Ovary (tissue), 10 donors: ENCODE measurements around the gene PRAMEF10. TPM values are rescaled to one million over a fixed set of nuclear protein-coding genes. Genes with fewer than 3 reads are reported as not detected.
"Not testable (repeated sequence)": the region's sequence is repeated elsewhere in the genome, so short reads cannot be mapped to it uniquely, and the experiment has no call there.

Source experiments
- DNase-seq, 5 donors: peaks; one replicate each; pipeline ENCODE4 v3.0.0-alpha.2; 2019 to 2020
- H3K27ac ChIP-seq, 2 donors: fragments of 200-600 bp; one replicate each; pipeline versions ENCODE4 v1.5.1 to v1.8.0; 2019 to 2022
- H3K27me3 ChIP-seq: fragments of 200-600 bp; one replicate; pipeline ENCODE4 v1.8.0; 2022
- H3K36me3 ChIP-seq: fragments of 200-600 bp; sonication (generic); one replicate; pipeline ENCODE4 v1.5.1; 2019
- H3K4me1 ChIP-seq: one replicate; pipeline ENCODE4 v1.8.1; 2013; ENCODE audit warnings: mild to moderate bottlenecking, moderate library complexity; ENCODE audit not compliant: insufficient read depth
- H3K4me3 ChIP-seq: fragments of 200-600 bp; sonication (generic); one replicate; pipeline ENCODE4 v1.5.1; 2017
- H3K9me3 ChIP-seq, 2 donors: fragments of 200-600 bp in 1 of 2; sonication (generic) in 1 of 2; one replicate each; pipeline versions ENCODE4 v1.5.1 to v1.8.1; 2013 to 2019; ENCODE audit warnings: mild to moderate bottlenecking in 1 of 2, moderate library complexity in 1 of 2
- WGBS, 3 donors: extraction: QIAGEN DNeasy Blood & Tissue Kit in 1 of 3; methylation state at CpG; one replicate each; pipeline versions ENCODE4 v1.1.5 to v1.1.7; 2013 to 2017; 5-methylcytosine and 5-hydroxymethylcytosine counted together
- intact Hi-C, 4 donors: fragments of 100-400 bp; cut with DNase I; formaldehyde crosslinking; loops; one replicate each; pipeline versions ENCODE4 v1.11.0 to v1.15.1; 2022 to 2023
- long read RNA-seq, 3 donors: library from polyadenylated mRNA in 2 of 3; unstranded in 2 of 3; transcript quantifications; one replicate each; pipeline ENCODE4 v2.0.0 and lab custom pipeline, GENCODE V29; 2021 to 2026
- polyA plus RNA-seq, 2 donors: library from polyadenylated mRNA; stranded (reverse); fragments of 200-250 nt in 1 of 2; fragments of 350-450 nt in 1 of 2; fragmentation: Illumina TruSeq in 1 of 2; extraction: RNeasy Lipid Tissue Mini Kit (QIAGEN cat#74804) in 1 of 2; gene quantifications; one replicate each; pipeline ENCODE4 v1.2.3, GENCODE V29; 2013 to 2014
- total RNA-seq, 7 donors: library from RNA; depleted of rRNA in 2 of 7; stranded (reverse); fragments of >200 nt in 2 of 7; fragmentation: NEBNext Ultra II Directional in 3 of 7; extraction: Animal tissue kit (Norgen Biotek cat#: 25700) in 3 of 7; gene quantifications; one replicate each; pipeline versions ENCODE4 v1.1.0 to v1.2.4, GENCODE V29; 2016 to 2023
- donor health status: DM: no; HTN: no; CAD: no; lungs with moderate emphysema.
- donor health status: DM: no; HTN: no; CAD: no.
- donor health status: Bipolar disorder and iron deficiency.
- donor health status: DM: yes; HTN: yes; CAD: no.
- donor health status: DM: no; HTN: no; CAD: no.
- donor health status: DM: yes; HTN: yes; CAD: no.

The PRAMEF10 gene, protein sequence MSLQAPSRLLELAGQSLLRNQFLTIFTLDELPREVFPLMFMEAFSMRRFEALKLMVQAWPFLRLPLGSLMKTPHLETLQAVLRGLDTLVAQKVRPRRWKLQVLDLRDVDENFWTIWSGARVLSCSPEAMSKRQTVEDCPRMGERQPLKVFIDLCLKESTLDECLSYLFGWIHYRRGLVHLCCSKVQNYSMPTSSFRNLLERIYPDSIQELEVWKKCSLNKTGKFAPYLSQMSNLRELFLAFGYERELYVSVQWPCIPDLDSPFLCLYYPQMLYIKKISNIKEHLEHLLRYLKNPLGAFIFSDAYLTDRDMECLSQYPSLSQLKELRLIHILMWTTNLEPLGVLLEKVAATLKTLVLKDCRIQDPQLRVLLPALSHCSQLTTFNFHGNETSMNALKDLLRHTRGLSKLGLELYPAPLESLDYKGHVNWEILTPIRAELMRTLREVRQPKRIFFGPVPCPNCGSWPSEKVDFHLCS
- total RNA-seq (not detected), polyA plus RNA-seq (not detected)
- long read RNA-seq, donor 1 = 0 reads
- long read RNA-seq, donor 2 = 0 reads
- long read RNA-seq, donor 3 = 0 reads

DNA sequence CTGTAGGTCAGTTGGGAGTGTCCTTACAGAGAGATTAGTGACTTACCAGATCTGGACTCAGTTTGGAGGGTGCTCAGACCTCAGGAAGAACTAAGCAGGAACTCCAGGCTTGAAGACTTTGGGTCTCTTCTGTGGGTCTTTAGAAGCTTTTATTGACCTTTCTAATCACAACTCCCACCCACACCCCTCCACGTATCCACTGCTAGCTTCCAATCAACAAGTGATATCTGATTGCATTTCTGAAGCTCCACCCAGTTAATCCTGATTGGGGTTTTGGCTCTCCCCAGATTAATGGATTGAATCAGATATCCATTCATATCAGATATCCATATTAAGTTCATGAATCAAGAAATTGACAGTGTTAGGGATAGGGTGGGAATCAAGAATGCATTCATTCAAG is at the start of gene PRAMEF10:
Gene PRAMEF10, minus strand, starts transcription at position 101 of the 400 bp plus-strand sequence. CDS start 2,423 bp downstream, outside the sequence.
- H3K4me3 ChIP-seq, intact Hi-C loops, H3K27me3 ChIP-seq, DNase-seq, H3K9me3 ChIP-seq, H3K36me3 ChIP-seq, H3K4me1 ChIP-seq, H3K27ac ChIP-seq: not testable (repeated sequence)
- whole genome bisulfite sequencing, 3 donors = 57% methylated on average over 1 of the region's 1 CpG; no CpG with 5 or more reads in 2 of the 3 donors

DNA sequence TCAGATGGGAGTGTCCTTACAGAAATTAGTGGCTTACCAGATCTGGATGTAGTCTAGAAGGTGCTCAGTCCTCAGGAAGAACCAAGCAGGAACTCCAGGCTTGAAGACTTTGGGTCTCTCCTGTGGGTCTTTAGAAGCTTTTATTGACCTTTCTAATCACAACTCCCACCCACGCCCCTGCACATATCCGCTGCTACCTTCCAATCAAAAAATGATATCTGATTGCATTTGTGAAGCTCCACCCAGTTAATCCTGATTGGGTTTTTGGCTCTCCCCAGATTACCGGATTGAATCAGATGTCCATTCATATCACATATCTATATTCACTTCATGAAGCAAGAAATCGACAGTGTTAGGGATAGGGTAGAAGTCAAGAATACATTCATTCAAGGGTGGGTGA is 49.4 kb upstream of the PRAMEF10 start, which contains the start of gene PRAMEF6:
Gene PRAMEF6, minus strand, starts transcription at position 101 of the 400 bp plus-strand sequence. CDS start 5,062 bp downstream, outside the sequence.
- H3K4me1 ChIP-seq, intact Hi-C loops, H3K27me3 ChIP-seq, H3K27ac ChIP-seq, DNase-seq, H3K4me3 ChIP-seq, H3K9me3 ChIP-seq, H3K36me3 ChIP-seq: not testable (repeated sequence)
- WGBS, 3 donors = 87 to 92% (median 89%) methylated on average over 1 to 4 of the region's 4 CpGs

DNA sequence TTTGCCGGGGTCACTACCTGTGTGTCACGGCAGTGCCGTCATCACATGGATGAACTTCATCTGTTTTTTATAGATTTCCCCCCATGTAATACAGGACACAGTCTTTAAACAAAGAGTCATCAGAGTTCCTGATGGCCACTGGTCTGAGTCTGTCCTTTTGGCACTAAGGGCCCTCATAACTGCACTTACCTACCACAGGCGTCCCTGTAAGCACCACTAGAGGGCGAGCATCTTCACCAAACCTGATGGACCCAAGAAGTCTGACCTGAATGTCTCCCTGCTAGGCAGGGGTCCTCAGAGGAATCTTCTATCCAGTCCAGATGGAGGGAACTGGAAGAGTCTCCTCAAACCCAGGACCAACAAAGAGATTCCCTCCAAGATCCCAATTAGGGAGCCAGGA is 26.3 kb upstream of the PRAMEF10 start:
- H3K27ac ChIP-seq, H3K27me3 ChIP-seq, H3K36me3 ChIP-seq, H3K4me1 ChIP-seq, H3K9me3 ChIP-seq, H3K4me3 ChIP-seq, DNase-seq, intact Hi-C loops: not testable (repeated sequence)
- WGBS, 3 donors = 0 to 46% methylated on average over 2 to 4 of the region's 5 CpGs; no CpG with 5 or more reads in 1 of the 3 donors

DNA sequence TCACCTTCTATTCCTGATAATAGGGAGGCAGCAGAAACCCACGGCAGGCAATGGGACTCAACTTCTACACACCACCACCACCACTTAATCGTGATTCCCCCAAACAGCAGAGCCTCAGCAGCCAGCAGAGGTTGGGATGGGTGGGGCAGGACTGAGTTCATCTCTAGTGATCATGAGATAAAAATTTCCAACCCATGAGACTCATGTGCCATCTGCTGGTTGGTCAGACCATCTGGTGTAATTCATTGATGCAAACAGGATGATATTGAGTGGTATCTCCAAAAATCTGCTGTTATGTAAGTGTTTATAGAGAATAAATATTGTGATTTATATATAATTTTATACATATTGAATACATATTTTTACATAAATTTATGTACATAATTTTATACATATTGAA is 23.7 kb upstream of the PRAMEF10 start:
- DNase-seq, H3K27me3 ChIP-seq, H3K4me3 ChIP-seq, intact Hi-C loops, H3K36me3 ChIP-seq, H3K9me3 ChIP-seq, H3K4me1 ChIP-seq, H3K27ac ChIP-seq: not testable (repeated sequence)
- WGBS, 3 donors = 69 to 72% (median 71%) methylated on average over 2 of the region's 2 CpGs

DNA sequence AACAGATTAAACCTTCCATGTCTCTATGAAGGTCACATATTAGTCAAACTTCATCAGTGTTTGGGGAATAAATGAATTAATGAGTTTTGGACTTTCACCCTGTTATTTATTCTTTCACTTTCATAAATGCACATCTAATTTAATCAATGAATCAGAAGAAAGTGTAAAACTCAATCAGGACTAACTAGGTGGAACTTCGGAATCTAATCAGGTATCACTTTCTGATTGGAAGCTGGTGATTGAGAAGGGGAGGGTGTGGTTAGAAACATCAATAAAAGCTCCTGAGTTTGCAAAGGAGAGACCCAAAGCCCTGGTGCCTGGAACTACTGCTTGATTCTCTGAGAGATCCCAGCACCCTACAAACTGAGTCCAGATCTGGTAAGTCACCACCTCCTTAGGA is 18.2 kb upstream of the PRAMEF10 start, which contains the start of gene PRAMEF7:
Gene PRAMEF7, plus strand, starts transcription at position 301 of the 400 bp plus-strand sequence. CDS start 1,083 bp downstream, outside the sequence.
- intact Hi-C loops, H3K36me3 ChIP-seq, H3K4me3 ChIP-seq, H3K27me3 ChIP-seq, H3K27ac ChIP-seq, H3K9me3 ChIP-seq, H3K4me1 ChIP-seq, DNase-seq: not testable (repeated sequence)
- WGBS, 3 donors = no CpG with 5 or more reads among the region's 1 CpG

DNA sequence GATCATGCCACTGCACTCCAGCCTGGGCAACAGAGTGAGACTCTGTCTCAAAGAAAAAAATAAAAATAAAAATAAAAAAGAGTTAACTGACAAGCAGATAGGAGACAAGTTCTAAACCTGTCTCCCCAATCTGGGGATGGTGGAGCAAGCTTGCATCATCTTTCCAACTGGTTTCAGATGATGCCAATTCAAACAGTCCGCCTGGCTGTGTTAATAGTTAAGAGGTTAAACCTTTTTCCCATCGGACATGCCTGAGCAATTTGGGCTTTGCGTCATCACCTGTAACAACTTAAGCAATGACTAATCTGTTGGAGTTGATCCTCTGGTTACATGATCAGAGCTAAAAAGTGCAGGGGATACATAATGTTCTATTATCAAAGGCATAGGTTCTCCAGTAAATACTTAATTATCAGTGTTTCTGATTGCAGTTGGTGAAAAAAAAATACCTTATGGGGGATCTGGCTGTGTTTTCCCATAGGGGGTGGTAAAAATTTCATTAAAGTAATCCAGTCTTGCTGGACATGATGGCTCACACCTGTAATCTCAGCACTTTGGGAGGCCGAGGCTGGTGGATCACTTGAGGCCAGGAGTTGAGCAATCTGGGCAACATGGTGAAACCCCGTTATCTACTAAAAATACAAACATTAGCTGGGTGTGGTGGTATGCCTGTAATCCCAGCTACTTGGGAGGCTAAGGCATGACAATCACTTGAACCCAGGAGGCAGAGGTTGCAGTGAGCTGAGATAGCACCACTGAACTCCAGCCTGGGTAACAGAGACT is 5.9 kb upstream of the PRAMEF10 start:
- DNase-seq, H3K27ac ChIP-seq, H3K4me1 ChIP-seq, H3K4me3 ChIP-seq, H3K36me3 ChIP-seq, intact Hi-C loops, H3K27me3 ChIP-seq, H3K9me3 ChIP-seq: not testable (repeated sequence)
- 62 to 100% (median 64%) methylated on average over 2 to 3 of the region's 5 CpGs for WGBS, 3 donors

DNA sequence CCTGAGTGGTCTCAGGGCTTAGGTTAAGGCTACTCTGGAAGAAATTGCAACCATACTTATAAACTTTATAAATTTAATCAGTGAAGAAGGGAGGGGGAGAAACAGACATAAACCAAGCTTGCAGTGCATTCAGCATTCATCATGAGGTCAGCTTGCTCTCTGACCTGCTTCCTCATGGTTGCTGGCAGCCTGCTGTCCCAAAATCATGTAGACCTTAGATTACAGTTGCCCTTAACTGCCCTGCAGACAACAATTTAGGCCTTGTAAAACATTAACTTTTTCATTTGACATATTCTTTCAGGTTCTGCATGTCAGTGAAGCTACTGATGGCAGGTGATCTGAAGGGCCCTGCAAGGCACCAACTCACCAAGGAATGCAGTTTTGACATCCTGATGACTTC is 1.1 kb upstream of the PRAMEF10 start:
- H3K9me3 ChIP-seq, H3K27ac ChIP-seq, H3K4me1 ChIP-seq, H3K27me3 ChIP-seq, H3K36me3 ChIP-seq, DNase-seq, H3K4me3 ChIP-seq, intact Hi-C loops: not testable (repeated sequence)

DNA sequence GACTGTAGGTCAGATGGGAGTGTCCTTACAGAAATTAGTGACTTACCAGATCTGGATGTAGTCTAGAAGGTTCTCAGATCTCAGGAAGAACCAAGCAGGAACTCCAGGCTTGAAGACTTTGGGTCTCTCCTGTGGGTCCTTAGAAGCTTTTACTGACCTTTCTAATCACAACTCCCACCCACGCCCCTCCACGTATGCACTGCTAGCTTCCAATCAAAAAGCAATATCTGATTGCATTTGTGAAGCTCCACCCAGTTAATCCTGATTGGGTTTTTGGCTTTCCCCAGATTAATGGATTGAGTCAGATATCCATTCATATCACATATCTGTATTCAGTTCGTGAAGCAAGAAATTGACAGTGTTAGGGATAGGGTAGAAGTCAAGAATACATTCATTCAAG is 12.0 kb downstream of the PRAMEF10 start, which contains the start of gene PRAMEF4:
Gene PRAMEF4, minus strand, starts transcription at position 101 of the 400 bp plus-strand sequence. CDS start 2,807 bp downstream, outside the sequence.
- H3K27me3 ChIP-seq, H3K9me3 ChIP-seq, H3K27ac ChIP-seq, H3K4me1 ChIP-seq, H3K4me3 ChIP-seq, H3K36me3 ChIP-seq, intact Hi-C loops, DNase-seq: not testable (repeated sequence)
- 67 to 75% (median 74%) methylated on average over 3 of the region's 3 CpGs for WGBS, 3 donors

DNA sequence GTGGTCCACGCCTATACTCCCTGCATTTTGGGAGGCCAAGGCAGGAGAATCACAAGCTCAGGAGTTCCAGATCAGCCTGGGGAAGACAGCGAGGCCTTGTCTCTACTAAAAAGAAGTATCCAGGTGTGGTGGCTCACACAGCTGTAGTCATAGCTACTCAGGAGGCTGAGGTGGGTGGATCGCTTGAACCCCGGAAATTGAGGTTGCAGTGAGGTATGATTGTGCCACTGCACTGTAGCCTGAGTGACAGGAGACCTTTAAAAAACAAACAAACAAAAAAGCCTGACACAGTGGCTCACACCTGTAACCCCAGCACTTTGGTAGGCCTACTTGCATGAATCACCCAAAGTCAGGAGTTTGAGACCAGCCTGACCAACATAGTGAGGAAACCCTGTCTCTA is 19.6 kb downstream of the PRAMEF10 start:
- DNase-seq, intact Hi-C loops, H3K9me3 ChIP-seq, H3K4me3 ChIP-seq, H3K4me1 ChIP-seq, H3K36me3 ChIP-seq, H3K27me3 ChIP-seq, H3K27ac ChIP-seq: not testable (repeated sequence)
- 74 to 80% (median 75%) methylated on average over 3 to 4 of the region's 4 CpGs for WGBS, 3 donors

DNA sequence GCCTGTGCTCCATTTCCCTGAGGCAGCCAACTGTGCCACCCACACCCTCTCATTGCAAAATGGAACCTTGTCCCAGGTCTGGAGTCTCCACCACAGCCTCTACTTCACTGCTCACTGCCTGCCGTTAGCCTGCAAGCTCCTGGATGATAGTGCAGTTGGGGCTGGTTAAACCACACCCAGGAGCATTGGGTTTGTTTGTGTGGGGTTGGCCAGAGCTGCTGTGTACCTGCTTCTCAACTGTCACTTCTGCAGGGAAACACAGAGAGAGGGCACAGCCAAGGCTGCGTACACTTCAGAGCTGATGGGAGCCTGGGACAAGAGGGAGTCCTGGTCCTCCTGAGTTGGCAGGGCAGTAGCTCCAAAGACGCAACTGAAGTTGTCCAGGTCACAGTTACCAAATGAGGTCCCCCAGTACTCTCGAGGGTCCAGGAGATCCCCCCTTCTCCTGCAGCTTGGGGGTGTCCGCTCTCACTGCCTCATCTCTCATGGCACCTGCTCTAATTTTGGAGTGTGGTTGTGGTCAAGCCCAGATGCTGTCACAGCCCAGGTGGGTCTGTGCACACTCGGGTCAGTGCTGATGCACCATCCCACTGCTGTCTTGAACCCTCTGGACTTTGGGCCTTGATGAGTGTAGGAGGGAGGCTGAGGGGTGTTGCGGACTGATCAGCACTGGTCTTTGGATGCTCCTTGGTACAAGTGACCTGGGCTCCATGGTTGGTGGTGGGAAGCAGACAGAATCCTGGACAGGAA is 34.8 kb downstream of the PRAMEF10 start:
- intact Hi-C loops, H3K4me1 ChIP-seq: not testable (repeated sequence)
- 80 to 95% (median 93%) methylated on average over 3 to 5 of the region's 7 CpGs for WGBS, 3 donors

DNA sequence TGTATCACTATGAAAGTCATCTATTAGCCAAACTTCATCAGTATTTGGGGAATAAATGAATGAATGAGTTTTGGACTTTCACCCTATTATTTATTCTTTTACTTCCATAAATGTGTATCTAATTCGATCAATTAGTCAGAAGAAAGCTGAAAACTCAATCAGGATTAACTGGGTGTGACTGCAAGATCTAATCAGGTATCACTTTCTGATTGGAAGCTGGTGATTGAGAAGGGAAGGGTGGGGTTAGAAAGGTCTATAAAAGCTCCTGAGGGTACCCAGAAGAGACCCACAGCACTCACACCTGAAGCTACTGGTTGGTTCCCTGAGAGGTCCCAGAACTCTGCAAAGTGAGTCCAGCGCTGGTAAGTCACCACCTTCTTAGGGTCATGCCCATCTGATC is 41.3 kb downstream of the PRAMEF10 start, which contains the start of gene PRAMEF2:
Gene PRAMEF2, plus strand, starts transcription at position 301 of the 400 bp plus-strand sequence. CDS start 1,924 bp downstream, outside the sequence.
- H3K27me3 ChIP-seq, H3K4me1 ChIP-seq, H3K9me3 ChIP-seq, H3K27ac ChIP-seq, intact Hi-C loops, H3K36me3 ChIP-seq, H3K4me3 ChIP-seq, DNase-seq: not testable (repeated sequence)
- 53 to 58% (median 56%) methylated on average over 2 of the region's 2 CpGs for WGBS, 3 donors

More for the DNA sequence above, 34.8 kb downstream of the PRAMEF10 start:
- H3K36me3 ChIP-seq, H3K9me3 ChIP-seq, H3K27me3 ChIP-seq, H3K4me3 ChIP-seq, DNase-seq, H3K27ac ChIP-seq: not testable (repeated sequence)
